Gastroesophageal sphincter (tissue), 3 donors: ENCODE measurements around the gene PYGM.
A peak's percentile ranks its signal among the peaks of the same experiment; 100 is the strongest.

ENCODE experiments used
- CTCF ChIP-seq, 4 experiments: fragments of 200-600 bp in 2 of 4; fragments of 450-650 bp in 2 of 4; sonication (generic) in 1 of 4; IDR thresholded peaks; one replicate each; pipeline ENCODE4 v1.5.1; 2017 to 2019; ENCODE audit warnings: antibody characterized with exemption in 4 of 4, mild to moderate bottlenecking in 2 of 4, moderate library complexity in 2 of 4
- EP300 ChIP-seq: sonication (generic); formaldehyde crosslinking; IDR thresholded peaks from one replicate; pipeline ENCODE4 v1.6.1; 2017; ENCODE audit warnings: antibody characterized with exemption, mild to moderate bottlenecking

- peak in 2 of 4 experiments; percentile 3 to 29 for TF ChIP-seq CTCF (IDR thresholded peaks at IDR 0.05)
- no peak for TF ChIP-seq EP300
These were observed 18.9 kb upstream of the PYGM start, which contains the start of gene SF1 for GRCh38 chr11:64778473-64779298.
